ENCODE measurements around the gene PLA2G2F.
A peak's percentile ranks its signal among the peaks of the same experiment; 100 is the strongest.

Gene PLA2G2F

GRCh38 chr1:20115479-20115878 is 23.6 kb upstream of the PLA2G2F start:
- TF ChIP-seq CTCF (IDR thresholded peaks at IDR 0.05; ENCODE audit: low read depth, low read length, poor library complexity, severe bottlenecking) (peak; percentile 44), EZH2phosphoT487 (IDR thresholded peaks at IDR 0.05; ENCODE audit: borderline replicate concordance, low read length) (no peak)
- H3K36me3 ChIP-seq (ENCODE audit: control insufficient read depth, low read length): no peaks in the 10 kb centered on the region

GRCh38 chr1:20115916-20116315 is 23.2 kb upstream of the PLA2G2F start:
- H3K9me3 ChIP-seq (ENCODE audit: control insufficient read depth, insufficient read depth, low read length): no peaks in the 10 kb centered on the region
- no peaks in the 10 kb centered on the region for H3K36me3 ChIP-seq (ENCODE audit: control insufficient read depth, low read length)
- H4K20me1 ChIP-seq (ENCODE audit: control insufficient read depth, insufficient read depth, low read depth, low read length): no peaks in the 10 kb centered on the region
- no peaks in the 10 kb centered on the region for H3F3A ChIP-seq (ENCODE audit: control insufficient read depth, insufficient read depth)
- H3K9me2 ChIP-seq (replicated peaks; ENCODE audit: control insufficient read depth, low read length): no peaks in the 10 kb centered on the region
- no peak for TF ChIP-seq CTCF (IDR thresholded peaks at IDR 0.05; ENCODE audit: low read depth, low read length, poor library complexity, severe bottlenecking)
- TF ChIP-seq EZH2phosphoT487 (IDR thresholded peaks at IDR 0.05; ENCODE audit: borderline replicate concordance, low read length): no peak
- H3K4me2 ChIP-seq (ENCODE audit: low read length): no peak overlapping the region
- no peak overlapping the region for H3K4me3 ChIP-seq (ENCODE audit: low read length)
- H3K27ac ChIP-seq (ENCODE audit: low read depth, low read length): no peak overlapping the region
- peaks cover 8% of the 10 kb centered on the region for H3K4me1 ChIP-seq (ENCODE audit: control insufficient read depth, low read length)
- H3K79me2 ChIP-seq (ENCODE audit: control insufficient read depth, low read length): no peaks in the 10 kb centered on the region
- H3K27me3 ChIP-seq (ENCODE audit: control insufficient read depth, low read length): peaks cover under 1% of the 10 kb centered on the region; the same call in 1 of the 2 replicates

More at GRCh38 chr1:20115479-20115878, 23.6 kb upstream of the PLA2G2F start:
- Histone ChIP-seq H3K4me1 (ENCODE audit: control insufficient read depth, low read length) (peaks cover 8% of the 10 kb centered on the region), H3K79me2 (ENCODE audit: control insufficient read depth, low read length) (no peaks in the 10 kb centered on the region), H3K4me3 (ENCODE audit: low read length) (no peak overlapping the region), H3K9me3 (ENCODE audit: control insufficient read depth, insufficient read depth, low read length) (no peaks in the 10 kb centered on the region), H3K27me3 (ENCODE audit: control insufficient read depth, low read length) (no peaks in the 10 kb centered on the region; the same call in 1 of the 2 replicates), H4K20me1 (ENCODE audit: control insufficient read depth, insufficient read depth, low read depth, low read length) (no peaks in the 10 kb centered on the region), H3K9me2 (replicated peaks; ENCODE audit: control insufficient read depth, low read length) (no peaks in the 10 kb centered on the region), H3K27ac (ENCODE audit: low read depth, low read length) (no peak overlapping the region), H3F3A (ENCODE audit: control insufficient read depth, insufficient read depth) (no peaks in the 10 kb centered on the region), H3K4me2 (ENCODE audit: low read length) (no peak overlapping the region)

- H3K27me3 ChIP-seq (ENCODE audit: control insufficient read depth, low read length): peaks cover 10% of the 10 kb centered on the region; the same call in 1 of the 2 replicates
- TF ChIP-seq EZH2phosphoT487 (IDR thresholded peaks at IDR 0.05; ENCODE audit: borderline replicate concordance, low read length) (no peak), CTCF (IDR thresholded peaks at IDR 0.05; ENCODE audit: low read depth, low read length, poor library complexity, severe bottlenecking) (no peak)
- H3K79me2 ChIP-seq (ENCODE audit: control insufficient read depth, low read length): no peaks in the 10 kb centered on the region
- no peak overlapping the region for H3K4me2 ChIP-seq (ENCODE audit: low read length)
- no peaks in the 10 kb centered on the region for H4K20me1 ChIP-seq (ENCODE audit: control insufficient read depth, insufficient read depth, low read depth, low read length)
- H3F3A ChIP-seq (ENCODE audit: control insufficient read depth, insufficient read depth): no peaks in the 10 kb centered on the region
- H3K9me2 ChIP-seq (replicated peaks; ENCODE audit: control insufficient read depth, low read length): no peaks in the 10 kb centered on the region
- H3K9me3 ChIP-seq (ENCODE audit: control insufficient read depth, insufficient read depth, low read length): no peaks in the 10 kb centered on the region
- no peak overlapping the region for H3K4me3 ChIP-seq (ENCODE audit: low read length)
- no peaks in the 10 kb centered on the region for H3K36me3 ChIP-seq (ENCODE audit: control insufficient read depth, low read length)
- no peak overlapping the region for H3K27ac ChIP-seq (ENCODE audit: low read depth, low read length)
- H3K4me1 ChIP-seq (ENCODE audit: control insufficient read depth, low read length): peaks cover 8% of the 10 kb centered on the region
These were observed 21.9 kb upstream of the PLA2G2F start for GRCh38 chr1:20117236-20117635.
